ENCODE measurements around the gene PPIAL4G.
"Not testable (repeated sequence)": the region's sequence is repeated elsewhere in the genome, so short reads cannot be mapped to it uniquely, and the experiment has no call there.

DNA sequence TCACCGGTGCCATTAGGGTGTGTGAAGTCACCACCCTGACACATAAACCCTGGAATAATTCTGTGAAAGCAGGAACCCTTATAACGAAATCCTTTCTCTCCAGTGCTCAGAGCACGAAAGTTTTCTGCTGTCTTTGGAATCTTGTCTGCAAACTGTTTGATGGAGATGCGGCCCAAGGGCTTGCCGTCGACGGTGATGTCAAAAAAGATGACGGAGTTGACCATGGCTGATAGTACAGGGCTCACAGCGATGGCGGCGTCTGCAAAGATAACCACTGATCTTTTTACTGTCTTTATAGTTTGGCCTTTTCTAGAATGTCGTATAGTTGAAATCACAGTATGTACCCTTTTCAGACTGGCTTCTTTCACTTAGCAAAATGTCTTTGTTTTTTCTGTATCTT is at the start of gene PPIAL4G:
- not testable (repeated sequence) for TF ChIP-seq CTCF (IDR thresholded peaks at IDR 0.05); POLR2AphosphoS5 (IDR thresholded peaks at IDR 0.05; ENCODE audit: low read depth, low read length); REST (IDR thresholded peaks at IDR 0.05; ENCODE audit: insufficient read depth in 1 of 2, low read depth in 2 of 2, low read length in 1 of 2); SIN3A (IDR thresholded peaks at IDR 0.05; ENCODE audit: borderline replicate concordance, insufficient read depth, low read depth, low read length)

All from Panc1 (cell line).